NCI-H2029 treated with DMSO at 0.1 percent for 48 hours (cell line): ENCODE measurements around the gene PTPN9.
"Not testable (repeated sequence)": the region's sequence is repeated elsewhere in the genome, so short reads cannot be mapped to it uniquely, and the experiment has no call there.

ENCODE experiments used
- DNase-seq: peaks from one replicate; lab custom pipeline; 2025; lab: John Stamatoyannopoulos, UW

Gene PTPN9

GRCh38 chr15:75578948-75579920 is at the start of gene PTPN9:
PTPN9 (minus strand) TSS chr15:75579315; CDS start chr15:75578776, 539 bp downstream.
- no peak for DNase-seq

GRCh38 chr15:75625542-75626347 is 46.6 kb upstream of the PTPN9 start, which contains the start of gene SNUPN:
SNUPN (minus strand) TSS chr15:75625725; CDS start chr15:75621051, 4,674 bp downstream.
- peak; percentile 36 for DNase-seq

GRCh38 chr15:75622505-75622904 is 43.4 kb upstream of the PTPN9 start:
- no peak for DNase-seq

GRCh38 chr15:75620841-75621391 is 41.8 kb upstream of the PTPN9 start:
- no peak for DNase-seq

- no peak for DNase-seq
Measured at GRCh38 chr15:75620058-75620820, 41.1 kb upstream of the PTPN9 start.

GRCh38 chr15:75616766-75617165 is 37.7 kb upstream of the PTPN9 start:
- DNase-seq: no peak

GRCh38 chr15:75606711-75607699 is 27.9 kb upstream of the PTPN9 start:
- no peak for DNase-seq

- DNase-seq: no peak
Measured at GRCh38 chr15:75606026-75606425, 26.9 kb upstream of the PTPN9 start.

GRCh38 chr15:75599401-75599800 is 20.3 kb upstream of the PTPN9 start:
- no peak for DNase-seq

GRCh38 chr15:75598361-75598760 is 19.2 kb upstream of the PTPN9 start:
- DNase-seq: no peak

- DNase-seq: no peak
Measured at GRCh38 chr15:75597667-75598341, 18.7 kb upstream of the PTPN9 start.

- no peak for DNase-seq
Measured at GRCh38 chr15:75596703-75597345, 17.7 kb upstream of the PTPN9 start.

GRCh38 chr15:75594276-75594675 is 15.2 kb upstream of the PTPN9 start:
- DNase-seq: no peak

GRCh38 chr15:75591655-75592364 is 12.7 kb upstream of the PTPN9 start:
- DNase-seq: no peak

GRCh38 chr15:75590239-75590638 is 11.1 kb upstream of the PTPN9 start:
- DNase-seq: no peak

- DNase-seq: no peak
Measured at GRCh38 chr15:75589071-75589470, 10.0 kb upstream of the PTPN9 start.

GRCh38 chr15:75586422-75586821 is 7.3 kb upstream of the PTPN9 start:
- DNase-seq: not testable (repeated sequence)

GRCh38 chr15:75584121-75584520 is 5.0 kb upstream of the PTPN9 start:
- DNase-seq: no peak

- no peak for DNase-seq
Measured at GRCh38 chr15:75583701-75584100, 4.6 kb upstream of the PTPN9 start.
